ENCODE results near the gene TBC1D25.

Gene TBC1D25

DNA sequence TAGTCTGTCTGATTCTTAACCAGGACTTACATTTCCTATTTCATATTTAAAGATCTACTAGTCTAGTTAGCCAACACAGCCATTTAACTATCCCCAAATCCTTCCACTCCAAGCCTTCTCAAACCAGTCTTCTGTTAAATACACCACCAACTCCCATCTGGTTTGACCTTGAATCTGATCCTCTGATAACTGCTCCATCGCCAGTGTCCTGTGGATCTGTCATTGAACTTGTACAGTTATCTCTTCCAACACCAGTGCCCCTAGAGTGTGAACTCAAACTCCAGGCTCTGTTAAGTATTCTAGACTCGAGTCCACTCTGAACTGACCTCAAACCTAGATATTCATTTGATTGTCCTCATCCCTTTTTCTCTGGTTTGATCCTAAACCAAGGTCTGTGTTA is 72.2 kb downstream of the TBC1D25 start:
- DNase-seq: no peak
